HG02588 (cell line): ENCODE results near the gene FCN3.
"Not testable (repeated sequence)": the region's sequence is repeated elsewhere in the genome, so short reads cannot be mapped to it uniquely, and the experiment has no call there.

Experiments used
- ATAC-seq: cut with Tn5 transposase; IDR thresholded peaks from one replicate; pipeline ENCODE4 v1.9.1; 2021; ENCODE audit warnings: mild to moderate bottlenecking, moderate library complexity; ENCODE audit not compliant: unreplicated experiment

FCN3 gene

GRCh38 chr1:27374362-27375086 lies at the start of gene FCN3:
TSS of gene FCN3 (minus strand) at chr1:27374824. CDS start at chr1:27374818, 6 bp downstream.
- ATAC-seq = no peak

DNA sequence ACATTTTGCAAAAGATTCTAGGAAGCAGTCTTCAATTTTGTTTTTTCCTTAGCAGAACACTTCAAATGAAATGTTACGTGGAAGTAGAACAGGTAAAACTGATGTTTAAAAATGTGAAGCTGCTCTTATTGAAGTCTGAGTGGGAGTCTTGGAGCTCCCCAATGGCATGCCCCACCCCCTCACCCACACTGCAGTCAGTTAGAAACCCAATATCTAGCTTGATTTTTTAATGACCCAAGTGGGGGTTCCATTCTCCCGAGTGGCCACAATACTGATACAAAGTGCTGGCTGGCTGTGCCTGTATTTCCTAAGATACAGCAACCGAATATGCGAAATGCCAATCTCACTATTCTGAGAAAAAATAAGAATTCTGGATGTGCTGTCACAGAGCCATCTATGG lies 49.1 kb upstream of the FCN3 start:
- no peak for ATAC-seq

GRCh38 chr1:27418326-27419185 lies 43.9 kb upstream of the FCN3 start:
- peak; percentile 59 for ATAC-seq

GRCh38 chr1:27417713-27418112 lies 43.1 kb upstream of the FCN3 start:
- ATAC-seq = no peak

GRCh38 chr1:27416387-27417111 lies 41.9 kb upstream of the FCN3 start:
- ATAC-seq = no peak

DNA sequence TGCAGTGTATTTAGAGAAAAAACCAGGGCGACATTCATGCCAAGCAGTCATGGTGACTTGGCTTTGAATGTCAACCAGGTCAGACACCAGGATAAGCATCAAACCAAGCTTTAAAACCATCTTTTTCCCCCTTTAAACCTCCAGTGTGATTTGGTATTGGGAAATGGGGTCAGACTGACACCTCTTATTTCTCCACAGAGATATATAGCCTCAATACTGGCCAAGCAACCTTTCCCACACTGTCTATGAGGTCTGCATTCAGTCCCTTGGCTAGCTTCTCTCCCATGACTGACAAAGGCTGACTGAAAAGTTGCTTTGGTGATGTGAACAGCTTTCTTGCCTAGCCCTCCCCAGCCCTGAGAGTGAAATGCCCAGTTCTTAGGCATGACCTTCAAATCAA lies 39.5 kb upstream of the FCN3 start:
- no peak for ATAC-seq

- ATAC-seq = no peak
Measured at GRCh38 chr1:27413004-27413403, 38.4 kb upstream of the FCN3 start.

DNA sequence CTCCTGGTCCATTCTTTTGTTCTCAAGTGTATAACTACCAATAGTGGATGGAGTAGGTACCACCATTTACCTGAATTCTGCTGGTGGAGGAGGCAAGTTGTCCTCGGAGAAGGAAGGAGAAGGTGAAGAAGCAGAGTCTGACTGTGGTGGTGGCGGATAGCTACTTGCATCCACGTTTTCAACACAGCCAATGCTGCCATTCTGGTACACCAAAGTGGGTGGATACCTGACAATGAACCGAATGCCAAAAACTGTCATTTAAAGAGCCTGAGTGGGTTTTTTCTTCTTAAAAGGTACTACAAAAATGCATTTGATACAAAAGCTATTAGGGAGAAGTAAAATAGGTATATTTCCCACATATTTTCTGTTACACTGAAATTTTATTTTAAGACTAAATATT lies 37.9 kb upstream of the FCN3 start:
- ATAC-seq = no peak

DNA sequence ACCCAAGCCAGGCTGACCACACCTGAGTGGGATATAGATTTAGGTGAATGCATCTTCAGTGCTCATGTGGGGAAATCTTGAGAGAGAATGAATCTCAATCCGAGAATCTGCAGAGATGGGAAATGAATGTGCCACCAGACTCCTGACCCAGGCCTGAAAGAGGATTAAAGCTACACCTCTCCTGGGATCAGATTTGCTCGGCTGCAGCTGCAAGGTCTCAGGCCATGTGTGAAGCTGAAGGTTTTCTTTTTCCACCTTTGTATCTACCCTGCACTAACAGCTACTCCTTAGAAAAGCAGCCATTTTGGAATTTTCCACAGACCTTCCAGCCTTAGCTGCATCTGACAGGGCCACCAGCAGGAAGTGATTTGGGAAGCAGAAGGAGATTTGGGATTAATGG lies 36.1 kb upstream of the FCN3 start:
- no peak for ATAC-seq

DNA sequence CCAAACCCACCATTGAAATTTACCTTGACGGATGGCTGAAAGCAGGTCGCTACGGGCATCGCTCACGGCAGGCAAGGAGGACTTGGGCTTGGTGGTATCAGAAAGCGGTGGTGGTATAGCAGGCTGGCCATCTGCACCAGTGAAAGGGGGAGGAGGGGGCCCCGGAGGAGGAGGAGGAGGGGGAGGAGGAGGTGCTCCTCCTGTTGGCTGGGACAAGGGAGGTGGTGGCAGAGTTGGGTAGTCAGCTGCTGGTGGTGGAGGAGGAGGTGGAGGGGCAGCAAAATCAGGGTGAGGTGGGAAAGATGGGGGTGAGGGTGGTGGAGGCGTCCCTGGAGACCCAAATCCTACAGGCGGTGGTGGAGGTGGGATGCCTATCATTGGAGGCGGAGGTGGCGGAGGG lies 35.0 kb upstream of the FCN3 start:
- no peak for ATAC-seq

GRCh38 chr1:27408151-27408550 lies 33.5 kb upstream of the FCN3 start:
- ATAC-seq = no peak

DNA sequence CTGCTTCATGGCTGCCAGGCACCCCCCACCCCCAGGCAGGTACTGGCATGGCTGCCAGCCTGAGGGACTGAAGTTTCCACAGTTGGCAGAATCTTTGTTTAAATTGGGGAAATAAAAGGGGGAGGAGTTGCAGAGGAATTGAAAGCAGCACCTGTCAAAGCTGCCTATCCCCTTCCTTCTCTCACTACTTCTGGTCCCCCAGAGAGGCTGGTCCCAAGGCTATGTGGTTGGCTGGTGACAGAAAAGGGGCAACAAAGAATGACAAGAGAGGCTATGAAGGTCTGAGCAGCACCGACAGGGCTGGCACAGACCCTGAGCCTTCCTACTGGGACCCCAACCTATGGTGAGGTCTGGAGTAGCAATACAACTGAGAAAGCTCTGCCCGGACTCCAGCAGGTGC lies 32.2 kb upstream of the FCN3 start:
- ATAC-seq = not testable (repeated sequence)

DNA sequence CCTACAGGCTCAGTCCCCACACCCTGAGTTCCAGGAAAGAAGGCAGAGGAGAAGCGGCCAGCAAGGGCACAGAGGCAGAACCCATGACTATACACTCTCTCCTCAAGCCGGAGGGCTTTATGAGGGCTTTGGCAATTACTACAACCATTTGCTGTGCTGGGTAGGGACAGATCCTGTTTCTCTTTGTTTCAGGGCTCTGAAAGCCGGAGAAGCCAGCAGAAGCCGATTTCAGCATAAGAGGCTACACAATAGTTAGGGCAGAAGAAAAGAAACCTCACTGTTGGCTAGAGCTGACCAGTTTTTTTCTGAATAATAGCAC lies 31.7 kb upstream of the FCN3 start:
- ATAC-seq = no peak

DNA sequence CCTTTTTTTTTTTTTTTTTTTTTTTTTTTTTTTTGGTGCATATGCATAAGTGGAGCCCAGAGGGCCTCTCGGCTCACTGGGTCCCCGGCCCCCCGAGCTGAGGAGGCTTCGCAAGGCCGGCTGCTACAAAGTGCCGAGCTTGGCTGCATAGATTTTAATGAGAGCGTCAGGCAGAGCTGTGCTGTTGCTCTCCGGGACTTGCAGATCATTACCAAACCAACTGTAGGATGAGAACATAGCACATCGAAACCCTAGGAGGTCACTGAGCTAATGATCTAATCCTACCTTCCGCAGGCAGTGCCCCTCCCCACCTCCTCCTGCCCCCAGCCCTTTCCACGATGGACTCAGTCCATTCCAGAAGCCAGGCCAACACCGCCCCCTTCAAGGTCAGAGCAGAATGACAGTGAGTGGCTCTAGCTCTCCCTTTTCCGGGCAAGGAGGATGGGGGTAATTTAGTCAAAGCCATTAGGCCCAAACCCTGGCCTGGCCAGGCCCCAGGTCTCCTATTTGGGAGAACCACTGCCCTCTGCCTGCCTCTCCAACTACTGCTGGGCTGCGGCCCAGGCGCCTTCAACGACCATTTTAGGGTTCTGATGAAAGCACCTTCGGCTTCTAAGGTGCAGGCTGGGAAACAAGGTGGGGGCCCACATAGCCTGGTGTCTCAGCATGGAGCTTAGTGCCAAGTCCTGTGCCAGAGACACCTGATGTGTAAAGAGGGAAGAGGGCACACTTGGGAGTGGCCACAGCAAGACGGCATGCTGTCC lies 31.2 kb upstream of the FCN3 start:
- ATAC-seq = not testable (repeated sequence)

DNA sequence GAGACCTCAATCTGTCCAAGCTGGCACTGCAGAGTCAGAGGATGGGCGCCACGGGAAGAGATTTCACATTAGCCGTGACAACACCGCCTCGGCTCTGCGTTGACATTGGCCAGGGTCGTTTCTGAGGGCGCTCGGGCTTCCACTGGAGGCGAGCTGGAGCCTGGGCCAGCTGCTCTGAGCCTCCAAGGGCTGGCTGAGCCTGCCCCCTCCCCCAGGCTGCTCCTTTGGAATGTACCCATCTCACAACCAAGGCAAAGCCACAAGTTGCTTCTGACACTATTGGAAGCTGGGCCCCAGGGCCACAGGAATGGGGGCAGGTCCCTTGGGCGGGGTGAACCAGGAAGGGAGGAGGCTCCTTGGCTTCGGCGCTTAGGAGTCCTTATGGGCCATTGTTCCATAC lies 30.4 kb upstream of the FCN3 start:
- no peak for ATAC-seq

GRCh38 chr1:27403931-27404330 lies 29.3 kb upstream of the FCN3 start:
- ATAC-seq = no peak

GRCh38 chr1:27403065-27403726 lies 28.6 kb upstream of the FCN3 start:
- ATAC-seq = no peak

DNA sequence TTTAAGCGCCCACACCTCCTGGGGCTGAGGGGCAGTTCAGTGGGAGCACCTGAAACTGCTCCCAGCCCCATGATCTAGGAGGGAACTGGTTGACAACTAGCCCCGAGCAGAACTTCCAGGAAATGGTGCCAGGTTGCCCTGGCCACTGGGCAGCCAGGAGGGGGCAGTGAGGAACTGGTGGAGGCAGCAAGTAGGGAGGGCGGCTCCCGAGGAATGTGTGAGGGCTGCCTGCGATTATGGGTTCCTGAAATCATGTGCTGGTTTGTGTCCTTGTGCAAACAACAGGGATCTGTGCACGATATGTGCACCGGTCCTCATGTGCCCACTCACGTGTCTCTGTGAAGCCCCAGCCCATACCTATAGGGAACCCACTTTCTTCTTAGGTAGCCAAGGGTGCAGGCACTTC lies 27.7 kb upstream of the FCN3 start:
- no peak for ATAC-seq

- ATAC-seq = no peak
Measured at GRCh38 chr1:27400963-27401341, 26.3 kb upstream of the FCN3 start.
